ENCODE measurements around the gene EFNB1.

- TF ChIP-seq CTCF (IDR thresholded peaks at IDR 0.05; ENCODE audit: borderline replicate concordance, extremely low read depth, low read length, poor library complexity, severe bottlenecking) (no peak), EZH2 (IDR thresholded peaks at IDR 0.05; ENCODE audit: borderline replicate concordance, low read depth, low read length, severe bottlenecking) (no peak)
Measured at GRCh38 chrX:68801737-68802290, 27.0 kb upstream of the EFNB1 start.
